ENCODE data around the gene PLEKHA1.

The PLEKHA1 gene

GRCh38 chr10:122463466-122464249 lies 89.2 kb downstream of the PLEKHA1 start:
- DNase-seq, result no peak

DNA sequence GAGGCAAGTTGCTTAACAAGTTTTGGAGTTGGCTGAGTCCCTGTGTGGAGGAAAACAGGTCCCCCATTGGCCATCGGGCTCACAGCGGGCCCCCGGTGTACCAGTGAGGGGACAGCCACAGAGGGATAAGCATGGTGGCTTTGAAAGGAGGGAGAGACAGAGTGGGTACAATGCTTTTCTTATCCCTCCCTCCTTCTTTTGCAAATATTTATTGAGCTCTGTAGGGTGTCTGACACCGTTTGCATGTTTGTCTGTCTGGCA lies 89.7 kb downstream of the PLEKHA1 start:
- DNase-seq, result no peak

GRCh38 chr10:122464586-122464985 lies 90.1 kb downstream of the PLEKHA1 start:
- DNase-seq, result no peak

GRCh38 chr10:122465401-122466040 lies 91.0 kb downstream of the PLEKHA1 start:
- DNase-seq, result no peak

DNA sequence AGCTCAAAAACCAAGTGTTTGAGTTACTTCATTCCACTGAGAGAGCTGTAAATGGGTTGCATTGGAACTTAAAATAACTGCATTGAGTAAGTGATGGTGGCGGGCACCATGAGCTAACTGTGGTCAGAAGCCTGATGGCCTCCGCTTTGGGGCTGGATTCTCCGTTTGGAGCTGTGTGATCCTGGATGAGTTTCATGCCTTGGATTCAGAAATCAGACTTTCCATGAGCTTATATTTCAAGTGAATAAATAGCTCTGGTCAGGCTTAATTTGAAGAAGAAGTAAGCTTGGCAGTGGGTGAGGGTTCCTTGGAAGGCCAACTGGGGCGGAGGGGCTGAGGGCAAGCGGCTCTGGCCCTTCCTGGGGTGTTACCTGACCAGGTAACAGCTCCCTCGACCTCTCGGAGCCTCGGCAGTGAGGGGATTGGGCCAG lies 92.5 kb downstream of the PLEKHA1 start:
- no peak for DNase-seq

DNA sequence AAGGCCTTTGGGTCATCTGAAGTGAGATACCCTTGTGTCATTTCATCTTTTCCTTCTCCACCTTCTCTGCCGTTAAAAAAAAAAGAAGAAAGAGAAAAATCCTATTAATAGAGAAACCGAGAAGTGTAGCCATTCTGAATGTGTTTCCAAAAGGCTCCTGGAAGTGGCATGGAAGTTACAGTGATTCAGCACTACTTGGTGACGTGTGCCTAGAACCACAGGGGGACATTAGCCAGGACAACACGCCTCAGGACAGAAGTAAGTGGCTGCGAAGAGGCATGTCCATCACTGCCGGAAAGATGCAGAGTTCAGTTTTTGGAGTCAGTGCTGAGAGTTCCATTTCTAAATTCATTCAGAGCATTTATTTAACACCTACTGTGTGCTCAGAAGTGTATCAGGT lies 93.2 kb downstream of the PLEKHA1 start:
- no peak for DNase-seq

DNA sequence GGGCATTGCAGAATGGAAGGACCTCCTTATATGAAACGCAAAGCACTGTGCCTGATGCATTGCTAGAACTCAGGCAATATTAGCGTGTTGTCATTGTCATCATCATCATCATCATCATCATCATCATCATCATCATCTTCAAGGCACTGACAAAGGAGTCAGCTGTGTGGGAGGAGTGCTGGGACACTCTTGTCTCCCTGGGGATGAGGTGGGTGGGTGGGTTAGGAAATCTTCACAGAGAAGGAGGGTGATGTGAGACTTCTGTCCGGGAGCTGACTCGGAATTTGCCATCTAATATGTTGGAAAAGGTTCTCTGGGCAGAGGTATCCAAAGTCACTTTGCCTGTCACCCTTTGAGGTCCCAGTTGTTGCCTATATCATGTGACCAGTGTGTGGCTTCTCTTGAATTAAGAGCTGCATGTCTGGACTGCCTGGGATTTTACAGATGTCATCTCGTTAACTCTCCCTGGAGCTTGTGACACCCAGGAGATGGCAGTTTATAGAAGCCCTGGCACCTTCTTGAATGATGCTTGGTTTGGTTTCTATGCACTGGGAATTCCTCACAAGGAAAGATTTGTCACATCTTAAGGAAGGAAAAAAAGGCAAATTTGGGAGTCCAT lies 93.9 kb downstream of the PLEKHA1 start:
- no peak for DNase-seq

DNA sequence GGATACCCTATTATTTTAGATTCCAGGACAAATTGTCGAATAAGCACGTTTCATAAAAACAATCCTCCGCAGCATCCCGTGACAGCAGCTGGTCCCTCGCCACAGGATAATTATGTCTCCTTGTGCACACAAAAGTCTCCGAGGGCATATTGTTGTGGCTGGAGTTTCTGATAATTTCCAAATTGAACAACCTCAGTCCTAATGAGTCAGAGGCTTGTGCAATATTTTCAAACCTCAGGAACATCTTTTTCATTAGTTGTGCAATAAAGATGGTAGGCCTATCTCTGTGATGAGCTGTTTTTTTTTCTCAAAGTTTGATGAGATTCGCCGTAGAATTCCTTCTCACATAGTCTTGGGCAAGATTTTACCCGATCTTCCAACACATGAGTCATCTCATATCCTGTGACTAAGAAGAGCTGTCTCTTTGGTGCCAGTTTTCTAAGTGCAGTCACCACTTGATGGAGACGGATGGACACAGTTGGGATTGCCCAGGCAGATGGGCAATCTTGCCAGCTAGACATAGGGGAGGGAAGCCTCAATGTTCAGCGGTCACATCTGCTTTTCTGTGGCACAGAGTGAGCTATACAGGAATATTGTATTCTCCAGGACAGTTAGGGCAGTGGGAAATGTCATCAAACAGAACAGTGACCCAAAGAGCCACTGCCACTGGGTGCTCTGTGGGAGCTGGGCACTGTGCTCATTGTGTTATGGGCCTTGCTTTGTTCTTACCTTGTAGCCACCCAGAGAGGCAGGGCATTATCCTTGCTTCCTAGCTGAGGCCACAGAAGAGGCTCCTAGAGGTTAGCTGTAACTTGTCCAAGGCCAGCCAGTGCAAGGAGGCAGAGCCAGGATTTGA lies 94.6 kb downstream of the PLEKHA1 start:
- no peak for DNase-seq

GRCh38 chr10:122469848-122470247 lies 95.3 kb downstream of the PLEKHA1 start:
- no peak for DNase-seq

GRCh38 chr10:122471531-122472177 lies 97.1 kb downstream of the PLEKHA1 start:
- no peak for DNase-seq

DNA sequence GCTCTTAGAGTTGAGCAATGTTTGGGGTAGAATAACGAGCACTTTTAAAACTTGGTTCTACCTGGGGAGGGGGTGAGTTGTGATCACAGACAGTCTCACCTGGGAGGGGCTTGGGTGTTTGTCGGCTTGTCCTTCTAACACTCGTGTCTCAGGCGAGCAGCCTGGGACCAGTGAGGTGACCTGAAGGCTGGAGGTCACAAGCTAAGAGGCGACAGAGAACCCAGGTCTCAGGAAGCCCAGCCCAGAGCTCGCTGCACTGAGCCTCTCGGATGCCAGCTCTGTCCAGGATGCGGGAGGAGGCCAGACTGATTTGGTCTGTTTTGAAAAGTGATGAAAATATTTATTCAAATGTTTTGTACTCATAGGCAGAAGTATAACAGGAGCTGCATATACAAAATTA lies 98.6 kb downstream of the PLEKHA1 start:
- DNase-seq, result no peak

DNA sequence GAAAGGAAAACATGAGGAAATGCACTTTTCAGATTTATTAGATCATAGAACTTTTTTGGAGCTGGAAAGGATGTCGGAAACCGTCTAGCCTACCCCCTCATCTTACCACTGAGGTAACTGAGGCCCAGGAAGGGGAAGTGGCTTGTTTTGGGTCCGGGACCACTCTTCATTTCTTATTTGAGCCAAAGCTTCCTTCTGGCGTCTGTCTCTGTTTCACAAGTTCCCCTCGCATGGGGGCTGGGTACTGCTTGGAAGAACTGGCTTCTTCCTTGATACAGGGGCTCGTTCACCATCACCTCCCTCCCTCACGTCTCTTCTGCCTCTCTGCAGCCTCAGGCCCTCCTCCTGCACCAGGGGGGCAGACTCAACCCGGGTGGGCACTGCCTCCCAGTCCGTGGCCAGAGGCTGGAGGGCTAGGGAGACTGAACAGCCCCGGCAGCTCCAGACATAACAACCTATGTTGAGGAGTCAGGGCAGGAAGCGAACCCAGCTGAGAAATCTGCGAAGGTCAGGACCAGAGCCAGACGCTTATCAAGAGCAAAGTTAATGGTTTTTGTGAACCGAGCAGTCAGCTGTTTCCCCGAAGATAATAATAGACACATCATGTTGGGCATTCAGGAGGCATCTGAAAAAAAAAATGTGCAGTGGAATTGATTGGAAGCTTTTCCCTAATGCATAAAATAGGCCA lies 99.8 kb downstream of the PLEKHA1 start:
- DNase-seq, result no peak

- no peak for DNase-seq
Measured at GRCh38 chr10:122475100-122475499, 100.6 kb downstream of the PLEKHA1 start.

- no peak for DNase-seq
Measured at GRCh38 chr10:122475591-122476332, 101.3 kb downstream of the PLEKHA1 start.

DNA sequence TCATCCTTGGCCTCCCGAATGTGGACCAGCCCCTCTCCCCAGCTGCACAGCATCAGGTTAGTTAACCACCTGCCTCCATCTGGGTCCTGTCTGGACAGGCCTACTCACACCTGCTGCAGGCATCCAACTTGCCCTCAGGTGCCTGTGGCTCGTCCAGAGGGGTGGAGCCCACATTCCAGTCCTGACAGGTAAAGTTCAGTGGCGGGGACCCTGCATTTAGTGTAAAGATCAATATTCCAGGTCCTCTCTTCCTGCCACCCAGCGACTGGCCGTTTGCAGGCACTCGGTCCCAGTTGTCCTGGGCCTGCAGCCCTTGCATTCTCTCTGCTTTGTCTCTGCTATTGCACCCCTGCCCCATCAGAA lies 101.8 kb downstream of the PLEKHA1 start:
- peak; percentile 85 for DNase-seq

GRCh38 chr10:122477436-122477835 lies 102.9 kb downstream of the PLEKHA1 start:
- no peak for DNase-seq

DNA sequence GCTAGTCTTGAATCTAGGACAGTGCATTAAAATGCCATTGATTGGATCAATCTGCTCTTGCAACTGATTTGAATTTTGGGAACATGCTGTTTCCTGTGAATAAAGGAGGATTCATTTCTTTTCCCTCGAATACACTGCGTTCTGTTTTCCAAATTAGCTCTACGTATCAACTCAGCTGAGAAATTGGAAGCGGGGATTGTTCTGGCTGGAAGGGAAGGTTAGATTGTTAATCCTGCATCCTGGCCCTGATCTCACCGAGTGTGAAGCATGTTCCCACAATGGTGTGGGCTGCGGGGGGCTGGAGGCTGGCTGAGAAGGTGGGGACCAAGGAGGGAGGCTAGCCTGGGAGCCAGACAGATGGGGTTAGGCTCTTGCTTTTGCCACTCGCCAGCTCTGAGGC lies 104.5 kb downstream of the PLEKHA1 start:
- no peak for DNase-seq

DNA sequence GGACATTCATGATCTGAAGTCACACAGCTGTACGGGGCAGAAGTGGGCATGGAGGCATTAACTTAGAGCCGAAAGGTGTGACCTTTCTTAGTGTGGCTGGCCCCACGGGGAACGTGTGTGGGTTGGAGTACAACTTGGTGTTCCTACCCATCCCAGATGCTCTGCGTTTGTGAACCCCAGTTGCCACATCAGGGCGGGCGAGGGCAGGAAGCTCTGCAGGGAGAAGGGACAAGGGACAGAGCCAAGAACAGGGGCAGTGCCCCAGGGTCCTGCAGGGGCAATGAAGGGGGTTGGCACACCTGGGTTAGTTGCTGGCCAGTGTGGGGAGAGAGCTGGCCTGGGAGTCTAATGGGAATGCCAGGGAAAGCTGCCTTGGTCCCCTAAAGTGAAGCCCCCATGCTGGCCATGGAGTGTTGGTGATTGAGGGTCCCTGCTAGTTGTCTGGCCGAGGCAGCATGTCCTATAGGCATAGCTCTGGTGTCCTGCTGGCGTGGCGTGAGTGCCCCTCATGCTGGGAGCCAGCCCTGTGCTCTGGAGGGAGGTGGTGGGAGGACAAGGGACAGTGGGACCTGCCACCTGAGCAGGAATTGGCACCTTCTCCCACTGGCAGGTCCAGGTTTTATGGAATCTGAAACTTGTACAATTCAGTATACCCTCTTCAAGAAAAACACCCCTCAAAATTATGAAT lies 105.8 kb downstream of the PLEKHA1 start:
- no peak for DNase-seq

- no peak for DNase-seq
Measured at GRCh38 chr10:122481296-122482056, 107.0 kb downstream of the PLEKHA1 start.
